Trophoblast cell (in vitro differentiated cells and primary cell): ENCODE data around the gene HOMER2.

Experiments used
- DNase-seq, 2 donors: peaks; one replicate each; pipeline ENCODE4 v3.0.0-alpha.2; 2016
- H2AFZ ChIP-seq: 2 replicates; pipeline ENCODE4 v1.6.1; 2013; ENCODE audit warnings: low read length, moderate library complexity, mild to moderate bottlenecking; ENCODE audit not compliant: insufficient read depth, poor library complexity
- H2AK5ac ChIP-seq: 2 replicates; pipeline ENCODE4 v1.6.1; 2013; ENCODE audit warnings: mild to moderate bottlenecking, low read length
- H2BK120ac ChIP-seq: 2 replicates; pipeline ENCODE4 v1.6.1; 2013; ENCODE audit warnings: low read length, mild to moderate bottlenecking, moderate library complexity; ENCODE audit not compliant: insufficient read depth, poor library complexity
- H2BK12ac ChIP-seq: 2 replicates; pipeline ENCODE4 v1.6.1; 2013; ENCODE audit warnings: mild to moderate bottlenecking, low read length, moderate library complexity
- H2BK5ac ChIP-seq: 2 replicates; pipeline ENCODE4 v1.6.1; 2013; ENCODE audit warnings: low read length, low read depth, moderate library complexity, mild to moderate bottlenecking; ENCODE audit not compliant: poor library complexity
- H3K14ac ChIP-seq: 2 replicates; pipeline ENCODE4 v1.6.1; 2013; ENCODE audit warnings: mild to moderate bottlenecking, low read length
- H3K18ac ChIP-seq: 2 replicates; pipeline ENCODE4 v1.6.1; 2013; ENCODE audit warnings: mild to moderate bottlenecking, low read length
- H3K23ac ChIP-seq: 2 replicates; pipeline ENCODE4 v1.6.1; 2013; ENCODE audit warnings: low read length
- H3K27ac ChIP-seq: 2 replicates; pipeline ENCODE4 v1.5.1; 2013; ENCODE audit warnings: low read depth, mild to moderate bottlenecking, inconsistent platforms, low read length, moderate library complexity
- H3K27me3 ChIP-seq: 2 replicates; pipeline ENCODE4 v1.6.1; 2013; ENCODE audit warnings: inconsistent platforms, mild to moderate bottlenecking, low read length, moderate library complexity; ENCODE audit not compliant: insufficient read depth
- H3K36me3 ChIP-seq, 2 experiments: 1 replicate in 1 of 2; 2 replicates in 1 of 2; pipeline ENCODE4 v1.6.1; 2013; ENCODE audit warnings: low read length in 2 of 2, mild to moderate bottlenecking in 2 of 2, moderate library complexity in 1 of 2; ENCODE audit not compliant: insufficient read depth in 2 of 2, control insufficient read depth in 1 of 2
- H3K4ac ChIP-seq: 2 replicates; pipeline ENCODE4 v1.6.1; 2013; ENCODE audit warnings: low read depth, mild to moderate bottlenecking, low read length, moderate library complexity
- H3K4me1 ChIP-seq, 2 experiments: 1 replicate in 1 of 2; 2 replicates in 1 of 2; pipeline ENCODE4 v1.6.1; 2013; ENCODE audit warnings: low read length in 2 of 2, mild to moderate bottlenecking in 2 of 2, moderate library complexity in 1 of 2; ENCODE audit not compliant: insufficient read depth in 2 of 2, control insufficient read depth in 1 of 2
- H3K4me2 ChIP-seq: 2 replicates; pipeline ENCODE4 v1.6.1; 2013; ENCODE audit warnings: inconsistent platforms, mild to moderate bottlenecking, low read length, moderate library complexity
- H3K4me3 ChIP-seq: 2 replicates; pipeline ENCODE4 v1.5.1; 2013; ENCODE audit warnings: mild to moderate bottlenecking, low read depth, low read length, inconsistent platforms
- H3K79me1 ChIP-seq: one replicate; pipeline ENCODE4 v1.6.1; 2013; ENCODE audit warnings: low read length
- H3K79me2 ChIP-seq: 2 replicates; pipeline ENCODE4 v1.6.1; 2013; ENCODE audit warnings: low read length, mild to moderate bottlenecking; ENCODE audit not compliant: control insufficient read depth, insufficient read depth, poor library complexity
- H3K9ac ChIP-seq: 2 replicates; pipeline ENCODE4 v1.6.1; 2013; ENCODE audit warnings: mild to moderate bottlenecking, low read length
- H3K9me3 ChIP-seq: 2 replicates; pipeline ENCODE4 v1.6.1; 2013; ENCODE audit warnings: low read depth, mild to moderate bottlenecking, control low read depth, inconsistent platforms, low read length; ENCODE audit not compliant: insufficient read depth
- H4K12ac ChIP-seq: 2 replicates; pipeline ENCODE4 v1.6.1; 2013; ENCODE audit warnings: low read depth, mild to moderate bottlenecking, low read length, moderate library complexity
- H4K8ac ChIP-seq: 2 replicates; pipeline ENCODE4 v1.6.1; 2013; ENCODE audit warnings: low read depth, mild to moderate bottlenecking, low read length, moderate library complexity
- H4K91ac ChIP-seq: one replicate; pipeline ENCODE4 v1.6.1; 2013; ENCODE audit warnings: low read depth, mild to moderate bottlenecking, low read length, moderate library complexity
- WGBS: extraction: QIAGEN DNeasy Blood & Tissue Kit; methylation state at CpG from one replicate; pipeline ENCODE4 v1.1.7; 2013; ENCODE audit warnings: missing lambda C conversion rate; ENCODE audit not compliant: insufficient read length, insufficient coverage; ENCODE audit errors: extremely low coverage; 5-methylcytosine and 5-hydroxymethylcytosine counted together

Gene HOMER2

GRCh38 chr15:82901114-82901805 is 51.3 kb downstream of the HOMER2 start:
- WGBS: no CpG with 5 or more reads among the region's 6 CpGs
- Histone ChIP-seq H2AFZ (no peak overlapping the region), H3K4me2 (no peak overlapping the region), H2AK5ac (no peak overlapping the region), H3K27me3 (no peaks in the 10 kb centered on the region), H4K12ac (no peak overlapping the region), H3K27ac (no peak overlapping the region), H3K9ac (no peak overlapping the region), H3K4me1 (peaks cover 3 to 5% of the 10 kb centered on the region in 2 experiments), H2BK5ac (no peak overlapping the region), H3K18ac (no peak overlapping the region), H3K4ac (no peak overlapping the region), H4K91ac (no peak overlapping the region), H3K23ac (no peak overlapping the region), H3K9me3 (no peaks in the 10 kb centered on the region), H2BK120ac (no peak overlapping the region), H3K14ac (no peak overlapping the region), H3K79me1 (no peaks in the 10 kb centered on the region), H3K36me3 (no peaks in the 10 kb centered on the region), H3K4me3 (no peak overlapping the region), H2BK12ac (no peak overlapping the region), H3K79me2 (no peaks in the 10 kb centered on the region), H4K8ac (no peak overlapping the region)
- DNase-seq: no peak

GRCh38 chr15:82900511-82901060 is 51.9 kb downstream of the HOMER2 start:
- no peak overlapping the region for H3K18ac ChIP-seq
- H2BK5ac ChIP-seq: no peak overlapping the region
- peaks cover 5 to 10% of the 10 kb centered on the region in 2 experiments for H3K4me1 ChIP-seq
- H3K14ac ChIP-seq: no peak overlapping the region
- no peak overlapping the region for H3K4me3 ChIP-seq
- no peak overlapping the region for H4K91ac ChIP-seq
- no peak overlapping the region for H3K27ac ChIP-seq
- H4K8ac ChIP-seq: no peak overlapping the region
- H2BK12ac ChIP-seq: no peak overlapping the region
- H3K79me1 ChIP-seq: no peaks in the 10 kb centered on the region
- H3K4me2 ChIP-seq: no peak overlapping the region
- no peak overlapping the region for H2AK5ac ChIP-seq
- H3K36me3 ChIP-seq: no peaks in the 10 kb centered on the region
- no peak overlapping the region for H2AFZ ChIP-seq
- WGBS: no CpG with 5 or more reads among the region's 1 CpG
- H3K27me3 ChIP-seq: no peaks in the 10 kb centered on the region
- H3K4ac ChIP-seq: no peak overlapping the region
- H4K12ac ChIP-seq: no peak overlapping the region
- no peaks in the 10 kb centered on the region for H3K79me2 ChIP-seq
- H3K23ac ChIP-seq: no peak overlapping the region
- no peak for DNase-seq
- no peak overlapping the region for H2BK120ac ChIP-seq
- no peak overlapping the region for H3K9ac ChIP-seq
- no peaks in the 10 kb centered on the region for H3K9me3 ChIP-seq

- DNase-seq: no peak
Measured at GRCh38 chr15:82898961-82899360, 53.6 kb downstream of the HOMER2 start.

GRCh38 chr15:82895983-82896382 is 56.5 kb downstream of the HOMER2 start:
- Histone ChIP-seq H3K4me2 (no peak overlapping the region), H3K4ac (no peak overlapping the region), H2AFZ (no peak overlapping the region), H3K27me3 (no peaks in the 10 kb centered on the region), H3K79me1 (no peaks in the 10 kb centered on the region), H3K4me1 (peaks cover 11 to 14% of the 10 kb centered on the region in 2 experiments), H3K9ac (no peak overlapping the region), H2BK120ac (no peak overlapping the region), H4K91ac (no peak overlapping the region), H3K27ac (no peak overlapping the region), H2BK12ac (peak overlapping the region; percentile 23), H3K23ac (no peak overlapping the region), H2BK5ac (no peak overlapping the region), H3K36me3 (no peaks in the 10 kb centered on the region), H4K8ac (no peak overlapping the region), H2AK5ac (no peak overlapping the region), H3K18ac (no peak overlapping the region), H3K9me3 (no peaks in the 10 kb centered on the region), H3K4me3 (no peak overlapping the region), H3K79me2 (no peaks in the 10 kb centered on the region), H3K14ac (no peak overlapping the region), H4K12ac (no peak overlapping the region)
- no CpG with 5 or more reads among the region's 5 CpGs for WGBS
- no peak for DNase-seq

More at GRCh38 chr15:82898961-82899360, 53.6 kb downstream of the HOMER2 start:
- Histone ChIP-seq H4K12ac (no peak overlapping the region), H3K14ac (no peak overlapping the region), H3K9ac (no peak overlapping the region), H3K23ac (no peak overlapping the region), H2AK5ac (no peak overlapping the region), H3K4me1 (peaks cover 11 to 14% of the 10 kb centered on the region in 2 experiments), H2BK12ac (no peak overlapping the region), H3K27ac (no peak overlapping the region), H3K4me3 (no peak overlapping the region), H2BK120ac (no peak overlapping the region), H2BK5ac (no peak overlapping the region), H4K8ac (no peak overlapping the region), H3K79me2 (no peaks in the 10 kb centered on the region), H3K18ac (no peak overlapping the region), H3K79me1 (no peaks in the 10 kb centered on the region), H2AFZ (no peak overlapping the region), H3K9me3 (no peaks in the 10 kb centered on the region), H3K36me3 (no peaks in the 10 kb centered on the region), H3K4me2 (no peak overlapping the region), H4K91ac (no peak overlapping the region), H3K27me3 (no peaks in the 10 kb centered on the region), H3K4ac (no peak overlapping the region)
- WGBS: no CpG with 5 or more reads among the region's 2 CpGs
